ENCODE results near the gene HYPK.
"Not testable (repeated sequence)": the region's sequence is repeated elsewhere in the genome, so short reads cannot be mapped to it uniquely, and the experiment has no call there.

Gene HYPK

DNA sequence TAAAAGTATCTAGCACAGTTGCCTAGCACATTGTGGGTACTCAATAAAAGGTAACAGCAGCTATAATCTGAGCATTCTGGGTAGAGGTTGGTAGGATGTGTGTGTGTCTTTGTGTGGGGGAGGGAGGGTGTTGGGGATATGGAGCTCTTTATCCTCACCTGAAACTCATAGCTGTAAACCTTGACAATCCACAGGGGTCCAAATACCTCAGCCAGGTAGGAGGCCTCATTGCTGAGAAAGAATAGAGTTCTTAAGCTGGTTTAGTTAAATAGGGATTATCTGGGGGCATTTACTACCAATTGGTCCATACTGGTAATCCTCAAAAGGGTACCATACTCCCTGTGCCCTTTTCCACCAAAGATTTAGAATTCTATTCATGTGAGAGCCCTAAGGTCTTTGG lies 4.4 kb upstream of the HYPK start:
- no peak for DNase-seq

DNA sequence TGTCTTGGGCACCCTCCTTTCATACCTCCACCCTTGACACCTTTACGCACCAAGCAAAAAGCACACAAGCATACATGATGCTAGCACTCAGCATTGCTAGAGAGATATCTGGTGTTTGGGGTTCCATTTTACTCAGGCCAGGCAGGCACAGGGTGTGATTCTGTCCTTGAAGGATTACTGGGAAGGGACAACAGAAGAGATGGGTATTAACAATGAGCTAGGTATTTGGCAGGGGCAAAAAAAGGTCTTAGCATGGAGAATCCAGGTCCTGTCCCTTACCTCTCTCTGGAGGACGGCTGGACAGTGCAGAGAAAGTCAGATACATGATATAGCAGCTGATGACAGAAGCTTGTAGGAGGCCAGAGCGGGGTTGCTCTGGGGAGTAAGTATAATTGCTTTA lies 3.8 kb upstream of the HYPK start:
- DNase-seq, result no peak

DNA sequence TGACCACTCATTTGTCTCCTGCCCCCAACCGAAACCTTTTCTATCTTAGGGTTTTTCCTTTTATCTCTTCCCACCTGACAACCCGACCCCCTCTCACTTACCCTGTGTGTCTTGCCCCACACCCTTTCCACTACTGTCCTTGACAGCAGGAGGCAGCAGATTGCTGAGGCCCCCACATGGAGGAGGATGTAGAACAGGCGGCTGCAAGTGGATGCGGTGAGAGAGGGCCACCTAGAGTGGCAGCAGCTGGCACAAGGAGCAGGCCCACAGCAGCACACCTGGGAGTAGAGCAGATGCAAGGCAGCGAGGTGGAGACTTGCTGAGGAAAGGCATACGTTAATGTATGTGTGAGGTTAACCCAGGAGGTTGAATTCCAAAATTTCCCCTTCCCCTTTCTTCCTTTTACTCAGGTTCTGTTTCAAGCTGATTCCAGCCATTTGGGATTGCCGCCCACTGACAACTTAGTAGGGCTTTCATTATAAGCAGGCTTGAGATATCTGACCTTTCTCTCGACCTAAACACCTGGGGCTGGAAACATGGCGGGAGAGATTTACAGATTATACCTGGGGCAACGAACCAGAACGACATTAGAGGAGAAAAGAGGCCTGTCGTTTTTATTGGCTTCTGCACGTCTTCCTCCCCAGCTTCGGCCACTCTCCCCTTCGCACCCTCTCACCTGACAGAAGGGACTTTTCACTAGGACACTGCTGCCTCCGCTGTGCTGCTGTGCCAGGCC lies 1.0 kb upstream of the HYPK start:
- no peak for DNase-seq

DNA sequence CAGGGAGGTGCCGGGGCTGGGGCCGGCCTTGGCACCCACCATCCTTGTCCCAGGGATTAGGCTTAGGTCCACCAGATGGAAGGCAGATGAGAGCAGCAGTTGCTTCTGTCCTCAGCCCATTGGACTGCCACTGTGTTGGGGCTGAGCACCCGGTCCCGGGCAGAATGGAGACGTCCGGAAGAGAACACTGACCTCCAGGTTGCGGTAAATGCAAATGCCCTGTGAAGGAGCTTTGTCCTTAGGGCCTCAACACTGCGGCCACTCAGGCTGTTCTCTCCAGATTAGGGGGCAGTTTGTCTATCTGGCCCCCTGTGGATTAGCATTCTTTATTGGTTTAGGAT lies 484 bp upstream of the HYPK start, which contains the start of gene SERINC4:
TSS of gene SERINC4 (minus strand) at position 276 of the 341 bp plus-strand sequence. CDS start at position 42, 234 bp downstream.
- DNase-seq, result no peak

DNA sequence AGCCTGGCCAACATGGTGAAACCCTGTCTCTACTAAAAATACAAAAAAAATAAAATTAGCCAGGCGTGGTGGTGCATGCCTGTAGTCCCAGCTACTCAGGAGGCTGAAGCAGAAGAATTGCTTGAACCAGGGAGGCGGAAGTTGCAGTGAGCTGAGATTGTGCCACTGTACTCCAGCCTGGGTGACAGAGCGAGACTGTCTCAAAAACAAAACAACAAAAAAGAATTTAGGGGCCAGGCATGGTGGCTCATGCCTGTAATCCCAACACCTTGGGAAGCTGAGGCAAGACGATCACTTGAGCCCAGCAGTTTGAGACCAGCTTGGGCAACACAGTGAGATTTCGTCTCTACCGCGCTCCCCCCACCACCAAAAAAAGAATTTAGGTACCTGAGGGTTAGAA lies 2.3 kb downstream of the HYPK start:
- DNase-seq, result not testable (repeated sequence)

DNA sequence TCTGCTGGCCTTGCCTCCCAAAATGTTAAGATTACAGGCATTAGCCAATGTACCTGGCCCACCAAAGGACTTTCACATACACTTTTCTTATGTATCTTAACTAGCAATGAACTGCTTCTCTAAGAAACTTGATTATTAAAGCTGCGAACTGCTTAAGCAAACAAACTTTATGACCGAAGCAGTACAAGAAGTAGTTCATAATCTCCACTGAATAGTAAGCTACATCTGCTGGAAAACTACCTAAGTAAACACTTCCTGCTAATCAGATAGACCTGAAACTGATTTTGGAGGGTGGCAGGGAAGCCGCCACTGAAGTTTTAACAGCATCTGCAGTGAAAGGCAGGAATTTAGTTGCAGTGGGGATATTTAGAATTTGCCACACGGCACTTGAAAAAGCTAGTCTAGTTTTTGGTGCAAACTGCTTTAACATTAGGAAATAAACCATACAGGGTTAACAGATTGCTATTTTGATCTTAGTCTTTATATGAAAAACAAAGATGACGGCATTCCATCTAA lies 8.1 kb downstream of the HYPK start:
- DNase-seq, result no peak

DNA sequence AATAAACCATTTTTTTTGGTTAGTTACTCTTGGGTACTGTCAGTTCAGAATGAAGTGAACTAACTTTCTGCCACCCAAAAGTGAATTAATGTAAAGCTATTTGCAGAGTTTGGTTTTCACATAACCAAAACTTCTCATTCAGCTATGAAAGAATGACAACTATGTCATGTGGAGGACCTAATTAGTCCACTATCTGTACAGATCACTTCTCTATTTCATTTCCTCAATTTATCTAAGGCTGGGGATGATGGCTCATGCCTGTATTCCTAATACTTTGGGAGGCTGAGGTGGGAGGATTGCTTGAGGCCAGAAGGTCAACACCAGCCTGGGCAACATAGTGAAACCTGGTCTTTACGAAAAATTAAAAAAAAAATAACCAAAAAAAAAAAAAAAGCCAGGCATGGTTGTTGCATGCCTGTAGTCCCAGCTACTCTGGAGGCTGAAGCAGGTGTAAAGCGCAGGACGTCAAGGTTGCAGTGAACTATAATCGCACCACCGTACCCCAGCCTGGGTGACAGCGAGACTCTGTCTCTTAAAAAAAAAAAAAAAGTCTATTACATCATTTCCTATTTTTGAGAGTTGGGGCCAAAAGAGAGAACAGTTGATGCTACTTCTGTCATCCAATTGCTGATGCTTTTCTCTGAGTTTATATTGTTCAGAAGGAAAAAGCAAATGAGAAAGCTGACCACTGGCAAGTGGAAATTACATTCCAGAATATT lies 8.7 kb downstream of the HYPK start:
- DNase-seq, result no peak

DNA sequence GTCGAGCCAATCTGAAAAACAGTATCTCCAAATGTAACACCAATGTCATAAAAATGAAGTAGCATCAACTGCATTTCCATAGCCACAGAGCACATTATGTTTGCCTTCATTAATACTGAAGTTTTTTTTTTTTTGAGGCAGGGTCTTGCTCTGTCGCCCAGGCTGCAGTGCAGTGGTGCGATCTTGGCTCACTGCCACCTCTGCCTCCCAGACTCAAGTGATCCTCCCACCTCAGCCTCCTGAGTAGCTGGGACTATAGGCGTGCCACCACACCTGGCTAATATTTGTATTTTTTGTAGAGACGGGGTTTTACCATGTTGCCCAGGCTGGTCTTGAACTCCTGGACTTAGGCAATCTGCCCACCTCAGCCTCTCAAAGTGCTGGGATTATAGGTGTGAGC lies 14.7 kb downstream of the HYPK start:
- not testable (repeated sequence) for DNase-seq

DNA sequence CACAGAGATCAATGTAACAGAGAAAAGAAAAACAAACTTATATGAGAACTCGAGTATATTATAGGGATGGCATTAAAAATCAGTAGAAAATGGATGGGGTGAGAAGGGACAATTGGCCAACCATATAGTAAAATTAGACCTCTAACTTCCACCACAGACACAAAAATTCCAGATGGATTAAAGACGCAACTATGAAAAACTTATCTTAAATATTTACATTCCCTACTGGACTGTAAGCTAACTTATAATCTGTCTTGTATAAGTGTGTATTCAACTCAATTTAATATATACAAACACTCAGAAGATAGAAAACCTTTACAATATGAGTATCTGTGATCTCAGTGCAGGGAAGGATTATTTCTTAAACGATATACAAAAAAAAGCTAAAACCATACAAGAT lies 21.1 kb downstream of the HYPK start:
- DNase-seq, result no peak

DNA sequence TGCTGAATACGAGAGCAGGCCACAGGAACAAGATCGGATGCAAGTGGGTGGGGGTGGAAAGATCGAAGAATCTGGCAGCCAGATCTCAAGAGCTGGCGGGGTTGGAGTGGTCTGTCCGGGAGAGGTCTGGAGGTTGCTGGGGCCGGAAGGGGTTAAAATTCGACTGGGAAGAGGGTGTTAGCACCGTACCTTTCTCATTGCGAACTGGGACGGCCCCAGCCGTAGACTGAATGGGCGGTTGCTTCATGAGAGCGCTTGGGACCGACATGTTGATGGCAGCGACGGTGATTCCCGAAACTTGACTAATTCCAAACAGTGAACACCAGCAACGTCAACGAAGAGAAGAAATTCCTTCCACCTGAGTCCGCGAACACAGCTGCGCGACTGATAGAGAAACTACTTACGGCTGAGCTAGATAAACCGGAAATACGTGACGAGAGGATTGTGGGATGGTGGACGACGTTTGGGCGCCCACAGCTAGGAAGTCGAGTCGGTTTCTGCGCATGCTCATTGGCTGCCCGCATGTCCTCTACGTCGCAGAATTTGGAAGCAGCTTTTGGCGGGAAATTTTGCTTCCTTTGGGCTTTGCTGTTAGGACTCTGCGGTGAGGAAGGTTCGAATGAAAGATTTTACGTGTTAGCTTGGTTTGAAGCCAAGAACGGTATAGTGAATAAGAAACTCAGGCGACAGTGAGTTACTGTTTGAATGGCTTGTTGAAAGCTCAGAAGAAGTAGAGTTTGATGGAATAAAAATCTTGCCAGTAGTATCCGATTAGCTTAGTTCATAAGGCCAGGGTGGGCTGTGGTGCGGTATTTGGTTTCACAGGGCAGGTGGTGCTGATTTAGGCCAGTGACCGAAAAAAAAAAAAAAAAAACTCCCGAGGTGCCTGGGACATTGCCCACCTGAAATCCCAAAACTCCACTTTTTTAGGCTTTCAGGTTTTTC lies 24.2 kb downstream of the HYPK start, which contains the start of gene MFAP1:
TSS of gene MFAP1 (minus strand) at position 389 of the 945 bp plus-strand sequence. CDS start at position 268, 121 bp downstream.
- peak; percentile 83 to 88 for DNase-seq

DNA sequence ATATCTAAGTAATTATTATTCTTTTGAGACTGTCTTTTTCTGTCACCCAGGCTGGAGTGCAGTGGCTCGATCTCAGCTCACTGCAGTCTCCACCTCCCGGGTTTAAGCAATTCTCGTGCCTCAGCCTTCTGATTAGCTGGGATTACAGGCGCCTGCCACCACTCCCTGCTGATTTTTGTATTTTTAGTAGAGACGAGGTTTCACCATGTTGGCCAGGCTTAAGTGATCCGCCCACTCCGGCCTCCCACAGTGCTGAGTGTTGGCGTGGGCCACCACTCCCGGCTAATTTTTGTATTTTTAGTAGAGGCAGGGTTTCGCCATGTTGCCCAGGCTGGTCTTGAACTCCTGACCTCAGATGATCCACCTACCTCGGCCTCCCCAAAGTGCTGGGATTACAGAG lies 24.9 kb downstream of the HYPK start:
- DNase-seq, result not testable (repeated sequence)

DNA sequence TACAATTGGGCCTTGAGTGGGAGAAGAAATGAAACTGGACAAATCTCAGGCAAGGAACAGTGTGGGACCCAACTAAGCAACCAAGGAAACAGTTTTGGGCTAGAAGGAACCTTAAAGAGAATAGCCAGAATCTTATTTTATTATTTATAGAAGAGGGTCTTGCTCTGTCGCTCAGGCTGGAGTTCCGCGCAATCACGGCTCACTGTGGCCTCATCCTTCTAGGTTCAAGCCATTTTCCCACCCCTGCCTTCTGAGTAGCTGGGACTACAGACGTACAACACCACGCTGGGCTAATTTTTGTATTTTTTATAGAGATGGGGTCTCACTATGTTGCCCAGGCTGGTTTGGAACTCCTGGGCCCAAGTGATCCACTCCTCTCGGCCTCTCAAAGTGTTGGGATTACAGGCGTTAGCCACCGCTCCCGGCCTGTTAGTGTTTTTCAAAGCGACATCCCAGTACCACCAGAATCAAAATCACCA lies 25.7 kb downstream of the HYPK start:
- no peak for DNase-seq

DNA sequence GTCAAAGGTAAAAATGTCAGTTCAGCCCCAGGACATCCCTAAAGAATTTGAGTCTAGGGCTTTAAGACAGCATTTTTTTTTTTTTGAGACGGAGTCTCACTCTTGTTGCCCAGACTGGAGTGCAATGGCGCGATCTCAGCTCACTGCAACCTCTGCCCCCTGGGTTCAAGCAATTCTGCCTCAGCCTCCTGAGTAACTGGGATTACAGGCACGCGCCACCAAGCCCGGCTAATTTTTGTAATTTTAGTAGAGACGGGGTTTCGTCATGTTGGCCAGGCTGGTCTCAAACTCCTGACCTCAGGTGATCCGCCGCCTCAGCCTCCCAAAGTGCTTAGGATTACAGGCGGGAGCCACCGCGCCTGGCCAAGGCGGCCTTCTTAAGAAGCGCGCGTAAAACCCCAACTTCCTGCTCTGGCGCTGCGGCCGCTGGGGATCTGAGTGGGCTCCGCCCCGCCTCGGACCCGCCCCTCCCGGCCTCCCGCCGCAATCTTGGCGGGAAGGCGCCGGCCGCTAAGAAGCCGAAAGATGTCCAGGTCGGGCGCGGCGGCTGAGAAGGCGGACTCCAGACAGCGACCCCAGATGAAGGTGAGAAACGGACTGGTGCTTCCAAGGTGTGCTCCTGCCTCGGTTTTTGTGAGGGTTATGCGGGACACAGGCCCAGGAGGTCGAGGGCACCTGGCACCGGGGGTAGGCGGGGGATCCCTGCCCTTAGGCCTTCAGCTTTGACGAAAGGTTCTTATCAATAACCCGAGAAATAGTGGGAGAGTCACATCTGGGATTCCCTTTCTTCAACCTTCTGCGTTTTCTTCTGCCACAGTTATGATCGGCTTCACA lies 26.3 kb downstream of the HYPK start, which contains the start of gene WDR76:
TSS of gene WDR76 (plus strand) at position 495 of the 834 bp plus-strand sequence. CDS start at position 526, 31 bp downstream.
- DNase-seq, result peak; percentile 50 to 67

DNA sequence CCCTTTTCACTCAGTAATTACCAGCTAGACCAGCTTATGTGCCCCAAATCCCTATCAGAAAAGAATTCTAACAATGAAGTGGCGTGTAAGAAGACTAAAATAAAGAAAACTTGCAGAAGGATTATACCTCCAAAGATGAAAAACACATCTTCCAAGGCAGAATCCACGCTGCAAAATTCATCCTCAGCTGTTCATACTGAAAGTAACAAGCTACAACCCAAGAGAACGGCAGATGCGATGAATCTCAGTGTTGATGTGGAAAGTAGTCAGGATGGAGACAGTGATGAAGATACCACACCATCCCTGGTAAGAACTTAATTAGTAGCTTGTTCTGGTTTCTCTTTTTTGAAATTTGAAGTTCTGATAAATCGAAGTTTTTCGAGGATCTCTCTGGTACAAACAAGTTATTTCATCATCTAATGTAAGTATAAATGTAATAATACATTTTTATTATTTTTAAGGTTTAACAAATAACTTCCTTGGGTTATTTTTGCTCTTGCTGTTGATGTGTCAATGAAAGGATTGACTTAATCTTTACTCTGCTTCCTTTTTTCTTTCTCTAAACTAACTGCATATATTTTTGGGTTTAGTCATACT lies 27.8 kb downstream of the HYPK start:
- DNase-seq, result no peak

DNA sequence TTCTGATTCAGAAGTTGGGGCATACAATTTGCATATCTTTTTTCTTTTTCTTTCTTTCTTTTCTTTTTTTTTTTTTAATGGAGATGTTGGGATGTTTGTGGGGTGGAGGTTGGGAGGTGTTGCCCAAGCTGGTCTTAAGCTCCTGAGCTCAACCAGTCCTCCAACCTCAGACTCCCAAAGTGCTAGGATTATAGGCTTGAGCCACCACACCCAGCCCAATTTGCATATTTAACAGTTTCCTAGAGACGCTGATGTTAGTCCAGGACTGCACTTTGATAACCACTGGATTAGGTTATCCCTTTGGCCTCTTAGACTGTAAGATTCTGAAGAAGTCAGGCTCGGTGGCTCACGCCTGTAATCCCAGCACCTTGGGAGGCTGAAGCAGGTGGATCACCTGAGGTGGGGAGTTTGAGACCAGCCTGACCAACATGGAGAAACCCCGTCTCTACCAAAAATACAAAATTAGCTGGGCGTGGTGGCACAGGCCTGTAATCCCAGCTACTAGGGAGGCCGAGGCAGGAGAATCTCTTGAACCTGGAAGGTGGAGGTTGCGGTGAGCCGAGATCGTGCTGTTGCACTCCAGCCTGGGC lies 29.6 kb downstream of the HYPK start:
- not testable (repeated sequence) for DNase-seq

DNA sequence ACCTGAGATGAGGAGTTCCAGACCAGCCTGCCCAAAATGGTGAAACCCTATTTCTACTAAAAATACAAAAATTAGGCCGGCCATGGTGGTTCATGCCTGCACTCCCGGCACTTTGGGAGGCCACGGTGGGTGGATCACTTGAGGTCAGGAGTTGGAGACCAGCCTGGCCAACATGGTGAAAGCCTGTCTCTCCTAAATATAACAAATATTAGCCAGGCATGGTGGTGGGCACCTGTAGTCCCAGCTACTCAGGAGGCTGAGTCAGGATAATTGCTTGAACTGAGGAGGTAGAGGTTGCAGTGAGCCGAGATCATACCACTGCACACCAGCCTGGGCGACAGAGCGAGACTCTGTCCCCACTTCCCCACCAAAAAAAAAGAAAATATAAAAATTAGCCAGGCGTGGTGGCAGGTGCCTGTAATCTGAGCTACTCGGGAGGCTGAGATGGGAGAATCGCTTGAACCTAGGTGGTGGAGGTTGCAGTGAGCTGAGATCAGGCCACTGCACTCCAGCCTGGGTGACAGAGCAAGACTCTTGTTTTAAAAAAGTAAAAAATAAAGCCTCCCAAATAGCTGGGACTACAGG lies 30.4 kb downstream of the HYPK start:
- DNase-seq, result not testable (repeated sequence)

DNA sequence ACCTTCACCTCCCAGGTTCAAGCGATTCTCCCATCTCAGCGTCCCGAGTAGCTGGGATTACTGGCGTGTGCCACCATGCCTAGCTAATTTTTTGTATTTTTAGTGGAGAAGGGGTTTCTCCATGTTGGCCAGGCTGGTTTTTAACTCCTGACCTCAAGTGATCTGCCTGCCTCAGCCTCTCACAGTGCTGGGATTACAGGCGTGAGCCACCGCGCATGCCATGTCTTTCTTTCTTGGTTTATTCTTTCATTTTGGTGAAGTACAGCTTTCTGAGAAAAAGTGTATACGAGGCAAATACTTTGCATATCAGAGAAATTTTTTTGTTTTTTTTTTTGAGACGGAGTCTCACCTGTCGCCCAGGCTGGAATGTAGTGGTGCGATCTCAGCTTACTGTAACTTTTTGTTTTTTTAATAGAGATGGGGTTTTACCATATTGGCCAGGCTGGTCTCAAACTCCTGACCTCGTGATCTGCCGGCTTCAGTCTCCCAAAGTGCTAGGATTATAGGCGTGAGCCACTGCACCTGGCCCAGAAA lies 31.2 kb downstream of the HYPK start:
- not testable (repeated sequence) for DNase-seq

DNA sequence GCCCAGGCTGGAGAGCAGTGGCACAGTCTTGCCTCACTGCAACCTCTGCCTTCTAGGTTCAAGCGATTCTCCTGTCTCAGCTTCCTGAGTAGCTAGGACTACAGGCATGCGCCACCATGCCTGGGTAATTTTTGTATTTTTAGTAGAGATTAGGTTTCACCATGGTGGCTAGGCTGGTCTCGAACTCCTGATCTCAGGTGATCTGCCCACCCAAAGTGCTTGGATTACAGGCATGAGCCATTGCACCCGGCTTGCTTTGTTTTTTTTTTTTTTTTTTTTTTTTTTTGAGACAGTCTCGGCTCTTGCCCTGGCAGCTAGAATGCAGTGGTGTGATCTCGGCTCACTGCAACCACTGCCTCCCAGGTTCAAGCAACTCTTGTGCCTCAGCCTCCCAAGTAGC lies 32.1 kb downstream of the HYPK start:
- DNase-seq, result not testable (repeated sequence)

DNA sequence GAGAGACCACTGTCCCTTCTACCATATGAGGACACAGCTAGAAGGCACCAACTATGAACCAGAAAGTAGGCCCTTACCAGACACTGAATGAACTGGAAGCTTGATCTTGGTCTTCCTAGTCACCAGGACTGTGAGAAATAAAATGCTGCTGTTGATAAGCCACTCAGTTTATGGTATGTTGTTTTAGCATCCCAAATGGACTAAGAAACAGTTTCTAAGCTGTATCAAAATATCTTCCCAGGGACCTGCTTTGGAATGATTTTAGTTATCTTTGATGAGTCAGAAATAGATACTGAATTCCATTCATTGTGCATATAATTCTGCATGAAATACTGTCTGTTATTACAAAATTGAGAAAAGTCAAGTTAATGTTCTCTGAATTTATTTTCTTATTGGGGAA lies 45.0 kb downstream of the HYPK start:
- DNase-seq, result no peak

DNA sequence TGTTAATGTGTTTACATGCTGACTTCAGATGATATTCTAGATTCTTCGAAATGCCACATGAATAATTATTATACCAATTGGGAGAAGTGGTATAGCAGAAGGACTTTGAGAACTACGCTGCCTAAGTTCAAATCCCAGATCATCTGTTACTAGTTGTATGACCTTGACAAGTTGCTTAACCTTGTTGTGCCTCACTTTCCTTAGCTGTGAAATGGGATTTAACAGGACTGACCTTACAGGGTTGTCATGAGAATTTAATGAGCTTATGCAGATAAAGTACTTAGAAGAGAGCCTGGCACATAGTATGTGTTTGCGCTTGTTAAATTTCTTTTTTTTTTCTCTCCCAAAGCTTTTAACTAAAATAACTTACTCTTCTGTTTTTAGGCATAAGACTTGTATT lies 50.9 kb downstream of the HYPK start:
- no peak for DNase-seq
